Measurements from ENCODE around the gene GOLGA8O.
"Not testable (repeated sequence)": the region's sequence is repeated elsewhere in the genome, so short reads cannot be mapped to it uniquely, and the experiment has no call there.

GOLGA8O gene

GRCh38 chr15:32455534-32455933 lies at the start of gene GOLGA8O:
TSS of gene GOLGA8O (minus strand) at chr15:32455634. CDS start at chr15:32455536, 98 bp downstream.
- not testable (repeated sequence) for DNase-seq (ENCODE audit: extremely low read depth in 1 of 2, low read depth in 1 of 2)

GRCh38 chr15:32504152-32504811 lies 48.8 kb upstream of the GOLGA8O start:
- DNase-seq (ENCODE audit: extremely low read depth in 1 of 2, low read depth in 1 of 2) = not testable (repeated sequence)

- DNase-seq (ENCODE audit: extremely low read depth in 1 of 2, low read depth in 1 of 2) = not testable (repeated sequence)
These were observed 47.5 kb upstream of the GOLGA8O start for GRCh38 chr15:32502946-32503345.

- not testable (repeated sequence) for DNase-seq (ENCODE audit: extremely low read depth in 1 of 2, low read depth in 1 of 2)
These were observed 37.3 kb upstream of the GOLGA8O start for GRCh38 chr15:32492768-32493167.

GRCh38 chr15:32486474-32486873 lies 31.0 kb upstream of the GOLGA8O start:
- DNase-seq (ENCODE audit: extremely low read depth in 1 of 2, low read depth in 1 of 2) = not testable (repeated sequence)

GRCh38 chr15:32483377-32483776 lies 27.9 kb upstream of the GOLGA8O start:
- not testable (repeated sequence) for DNase-seq (ENCODE audit: extremely low read depth in 1 of 2, low read depth in 1 of 2)

- not testable (repeated sequence) for DNase-seq (ENCODE audit: extremely low read depth in 1 of 2, low read depth in 1 of 2)
These were observed 26.2 kb upstream of the GOLGA8O start for GRCh38 chr15:32481683-32482082.

- DNase-seq (ENCODE audit: extremely low read depth in 1 of 2, low read depth in 1 of 2) = not testable (repeated sequence)
These were observed 12.6 kb upstream of the GOLGA8O start for GRCh38 chr15:32468076-32468475.

GRCh38 chr15:32440445-32440977 lies 14.9 kb downstream of the GOLGA8O start:
- not testable (repeated sequence) for DNase-seq (ENCODE audit: extremely low read depth in 1 of 2, low read depth in 1 of 2)

GRCh38 chr15:32434102-32434963 lies 21.1 kb downstream of the GOLGA8O start:
- not testable (repeated sequence) for DNase-seq (ENCODE audit: extremely low read depth in 1 of 2, low read depth in 1 of 2)

- DNase-seq (ENCODE audit: extremely low read depth in 1 of 2, low read depth in 1 of 2) = not testable (repeated sequence)
These were observed 27.8 kb downstream of the GOLGA8O start for GRCh38 chr15:32427635-32428034.

GRCh38 chr15:32426511-32426910 lies 28.9 kb downstream of the GOLGA8O start:
- not testable (repeated sequence) for DNase-seq (ENCODE audit: extremely low read depth in 1 of 2, low read depth in 1 of 2)

GRCh38 chr15:32407903-32408302 lies 47.5 kb downstream of the GOLGA8O start:
- not testable (repeated sequence) for DNase-seq (ENCODE audit: extremely low read depth in 1 of 2, low read depth in 1 of 2)

GRCh38 chr15:32403192-32403591 lies 52.2 kb downstream of the GOLGA8O start, which contains the start of gene GOLGA8K:
TSS of gene GOLGA8K (minus strand) at chr15:32403292. CDS start at chr15:32403194, 98 bp downstream.
- not testable (repeated sequence) for DNase-seq (ENCODE audit: extremely low read depth in 1 of 2, low read depth in 1 of 2)

GRCh38 chr15:32396522-32396921 lies 58.9 kb downstream of the GOLGA8O start:
- DNase-seq (ENCODE audit: extremely low read depth in 1 of 2, low read depth in 1 of 2) = not testable (repeated sequence)

Measured in activated CD8-positive, alpha-beta memory T cell treated with anti-CD3 and anti-CD28 coated beads for 1 hour (primary cell).